Type B pancreatic cell (in vitro differentiated cells): Measurements from ENCODE around the gene TTC38. TPM values are rescaled to one million over a fixed set of nuclear protein-coding genes. Genes with fewer than 3 reads are reported as not detected.
A peak's percentile ranks its signal among the peaks of the same experiment; 100 is the strongest.

ENCODE experiments used
- DNase-seq: peaks from one replicate; pipeline ENCODE4 v3.0.0; 2021; ENCODE audit warnings: mixed read lengths; ENCODE audit not compliant: unreplicated experiment; ENCODE audit errors: extremely low spot score
- H3K27ac Mint-ChIP-seq: 2 replicates; pipeline ENCODE4 v1.8.0; 2021; ENCODE audit warnings: mild to moderate bottlenecking, mixed read lengths
- H3K27me3 Mint-ChIP-seq: 2 replicates; pipeline ENCODE4 v1.8.0; 2021; ENCODE audit warnings: mixed read lengths
- H3K36me3 Mint-ChIP-seq: 2 replicates; pipeline ENCODE4 v1.8.0; 2021; ENCODE audit warnings: mixed read lengths
- H3K4me1 Mint-ChIP-seq: one replicate; pipeline ENCODE4 v1.8.0; 2021; ENCODE audit warnings: mixed read lengths; ENCODE audit not compliant: unreplicated experiment
- H3K4me3 Mint-ChIP-seq: 2 replicates; pipeline ENCODE4 v1.8.0; 2021; ENCODE audit warnings: mild to moderate bottlenecking, mixed read lengths
- H3K9me3 Mint-ChIP-seq: 2 replicates; pipeline ENCODE4 v1.8.0; 2021; ENCODE audit warnings: mixed read lengths
- total RNA-seq: library from RNA; stranded (reverse); gene quantifications from 2 replicates; pipeline ENCODE4 v1.2.1, GENCODE V29; 2021; ENCODE audit warnings: low replicate concordance
- TF ChIP-seq, protein P1 (sequence below): fragments of 200-600 bp; sonication (generic); conservative IDR thresholded peaks from 2 replicates; pipeline ENCODE4 v1.5.0; 2021; ENCODE audit warnings: antibody characterized with exemption, mild to moderate bottlenecking

Gene TTC38
- total RNA-seq, 1 donor from 2014 or later: 36.9 TPM

- Mint-ChIP-seq H3K9me3 (no peaks in the 10 kb centered on the region), H3K27me3 (peaks cover 3% of the 10 kb centered on the region), H3K27ac (no peak overlapping the region), H3K4me1 (peaks cover 23% of the 10 kb centered on the region), H3K36me3 (peaks cover 6% of the 10 kb centered on the region), H3K4me3 (no peak overlapping the region)
- TF ChIP-seq, protein P1, sequence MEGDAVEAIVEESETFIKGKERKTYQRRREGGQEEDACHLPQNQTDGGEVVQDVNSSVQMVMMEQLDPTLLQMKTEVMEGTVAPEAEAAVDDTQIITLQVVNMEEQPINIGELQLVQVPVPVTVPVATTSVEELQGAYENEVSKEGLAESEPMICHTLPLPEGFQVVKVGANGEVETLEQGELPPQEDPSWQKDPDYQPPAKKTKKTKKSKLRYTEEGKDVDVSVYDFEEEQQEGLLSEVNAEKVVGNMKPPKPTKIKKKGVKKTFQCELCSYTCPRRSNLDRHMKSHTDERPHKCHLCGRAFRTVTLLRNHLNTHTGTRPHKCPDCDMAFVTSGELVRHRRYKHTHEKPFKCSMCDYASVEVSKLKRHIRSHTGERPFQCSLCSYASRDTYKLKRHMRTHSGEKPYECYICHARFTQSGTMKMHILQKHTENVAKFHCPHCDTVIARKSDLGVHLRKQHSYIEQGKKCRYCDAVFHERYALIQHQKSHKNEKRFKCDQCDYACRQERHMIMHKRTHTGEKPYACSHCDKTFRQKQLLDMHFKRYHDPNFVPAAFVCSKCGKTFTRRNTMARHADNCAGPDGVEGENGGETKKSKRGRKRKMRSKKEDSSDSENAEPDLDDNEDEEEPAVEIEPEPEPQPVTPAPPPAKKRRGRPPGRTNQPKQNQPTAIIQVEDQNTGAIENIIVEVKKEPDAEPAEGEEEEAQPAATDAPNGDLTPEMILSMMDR: no peak
- DNase-seq: no peak
These were observed 24.4 kb downstream of the TTC38 start for GRCh38 chr22:46292173-46292572.

GRCh38 chr22:46292732-46293131 is 24.9 kb downstream of the TTC38 start:
- Mint-ChIP-seq H3K27ac (no peak overlapping the region), H3K9me3 (no peaks in the 10 kb centered on the region), H3K27me3 (peaks cover 5% of the 10 kb centered on the region), H3K4me3 (no peak overlapping the region), H3K36me3 (peaks cover 6% of the 10 kb centered on the region), H3K4me1 (peaks cover 28% of the 10 kb centered on the region)
- no peak for DNase-seq
- TF ChIP-seq, protein P1: no peak

DNA sequence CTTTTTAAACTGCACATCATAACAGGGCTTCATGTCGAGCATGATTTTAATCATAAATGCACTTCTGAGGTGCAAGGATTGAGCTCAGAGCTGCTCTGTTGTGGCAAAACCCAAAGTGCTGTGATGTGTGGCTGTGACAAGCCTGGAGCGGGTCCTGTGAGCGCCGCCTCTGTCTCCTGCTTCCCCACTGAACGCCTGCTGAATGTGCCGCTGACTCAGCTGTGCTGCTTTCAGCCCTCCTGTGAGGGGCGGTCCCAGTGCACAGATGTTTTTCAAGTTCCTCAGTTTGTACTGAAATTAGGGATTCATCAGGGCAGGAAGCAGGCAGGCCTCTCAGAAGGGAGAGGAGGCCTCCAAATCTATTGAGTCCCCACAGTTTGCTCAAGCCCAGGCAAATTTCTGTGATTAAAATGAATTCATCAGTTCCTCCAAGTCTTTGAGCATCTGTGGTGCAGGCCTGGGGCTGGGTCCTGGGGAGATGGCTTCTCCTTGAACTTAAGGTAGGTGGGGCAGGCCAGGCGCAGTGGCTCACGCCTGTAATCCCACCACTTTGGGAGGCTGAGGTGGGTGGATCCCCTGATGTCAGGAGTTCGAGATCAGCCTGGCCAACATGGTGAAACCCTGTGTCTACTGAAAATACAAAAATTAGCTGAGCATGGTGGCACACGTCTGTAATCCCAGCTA is 25.9 kb downstream of the TTC38 start:
- peak overlapping the region; percentile 7 for H3K4me3 Mint-ChIP-seq
- H3K36me3 Mint-ChIP-seq: peaks cover 9% of the 10 kb centered on the region
- no peak overlapping the region for H3K27ac Mint-ChIP-seq
- peaks cover 31% of the 10 kb centered on the region for H3K4me1 Mint-ChIP-seq
- DNase-seq: no peak
- H3K27me3 Mint-ChIP-seq: peaks cover 7% of the 10 kb centered on the region
- no peaks in the 10 kb centered on the region for H3K9me3 Mint-ChIP-seq
- TF ChIP-seq, protein P1: no peak

DNA sequence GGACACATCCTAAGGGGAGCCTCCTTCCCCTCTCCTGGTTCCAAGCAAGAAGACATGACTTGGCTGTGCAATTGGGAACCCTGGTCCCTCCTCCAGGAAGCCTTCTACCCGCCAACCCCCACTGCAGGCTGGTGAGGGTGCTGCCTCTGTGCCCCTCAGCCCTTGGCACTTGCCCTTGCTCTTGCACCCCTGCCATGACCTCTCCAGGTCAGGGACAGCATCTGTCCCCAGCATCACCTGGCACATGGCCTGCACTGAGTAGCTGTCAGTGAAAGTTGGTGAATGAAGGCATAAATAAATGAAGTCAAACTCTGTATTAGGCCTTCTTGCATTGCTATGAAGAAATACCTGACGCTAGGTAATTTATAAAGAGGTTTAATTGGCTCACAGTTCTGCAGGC is 27.0 kb downstream of the TTC38 start:
- DNase-seq: no peak
- Mint-ChIP-seq H3K4me1 (peaks cover 40% of the 10 kb centered on the region), H3K27ac (peak overlapping the region; percentile 38), H3K9me3 (no peaks in the 10 kb centered on the region), H3K4me3 (peak overlapping the region; percentile 95), H3K36me3 (peaks cover 11% of the 10 kb centered on the region), H3K27me3 (peaks cover 9% of the 10 kb centered on the region)
- TF ChIP-seq, protein P1: no peak

- H3K27ac Mint-ChIP-seq: peak overlapping the region; percentile 38
- H3K27me3 Mint-ChIP-seq: peaks cover 9% of the 10 kb centered on the region
- no peaks in the 10 kb centered on the region for H3K9me3 Mint-ChIP-seq
- TF ChIP-seq, protein P1: no peak
- H3K4me3 Mint-ChIP-seq: peak overlapping the region; percentile 95
- H3K4me1 Mint-ChIP-seq: peaks cover 40% of the 10 kb centered on the region
- H3K36me3 Mint-ChIP-seq: peaks cover 12% of the 10 kb centered on the region
- DNase-seq: no peak
These were observed 27.6 kb downstream of the TTC38 start for GRCh38 chr22:46295277-46295971.
